Liver (tissue), 9 donors: Measurements from ENCODE around the gene SRD5A1. TPM values are rescaled to one million over a fixed set of nuclear protein-coding genes. Genes with fewer than 3 reads are reported as not detected.
A peak's percentile ranks its signal among the peaks of the same experiment; 100 is the strongest.

ENCODE experiments used
- DNase-seq: peaks from one replicate; pipeline ENCODE4 v3.0.0-alpha.2; 2017; ENCODE audit warnings: low spot score
- H3K27ac ChIP-seq, 2 donors: one replicate each; pipeline ENCODE4 v1.7.0; 2013; ENCODE audit warnings: inconsistent platforms in 2 of 2, low read length in 2 of 2, control low read depth in 1 of 2, low read depth in 1 of 2, mild to moderate bottlenecking in 1 of 2
- H3K27me3 ChIP-seq, 4 donors: one replicate each; pipeline versions ENCODE4 v1.6.1 to v1.7.0; 2013; ENCODE audit warnings: low read length in 3 of 4, inconsistent platforms in 1 of 4, mild to moderate bottlenecking in 1 of 4, moderate library complexity in 1 of 4; ENCODE audit not compliant: control insufficient read depth in 4 of 4, insufficient read depth in 4 of 4
- H3K36me3 ChIP-seq, 4 donors: one replicate each; pipeline versions ENCODE4 v1.6.1 to v1.7.0; 2013; ENCODE audit warnings: low read length in 3 of 4, mild to moderate bottlenecking in 3 of 4, low read depth in 1 of 4, moderate library complexity in 1 of 4; ENCODE audit not compliant: control insufficient read depth in 4 of 4, insufficient read depth in 3 of 4
- H3K4me1 ChIP-seq, 4 donors: one replicate each; pipeline versions ENCODE4 v1.6.1 to v1.7.0; 2013; ENCODE audit warnings: low read length in 3 of 4, mild to moderate bottlenecking in 3 of 4, moderate library complexity in 1 of 4; ENCODE audit not compliant: control insufficient read depth in 4 of 4, insufficient read depth in 4 of 4
- H3K4me3 ChIP-seq, 3 donors: one replicate each; pipeline versions ENCODE4 v1.6.1 to v1.7.0; 2013; ENCODE audit warnings: low read length in 3 of 3, control low read depth in 1 of 3, low read depth in 1 of 3, mild to moderate bottlenecking in 1 of 3
- H3K9ac ChIP-seq, 2 donors: one replicate each; pipeline ENCODE4 v1.7.0; 2013; ENCODE audit warnings: low read length in 2 of 2, mild to moderate bottlenecking in 2 of 2, moderate library complexity in 2 of 2, control low read depth in 1 of 2, low read depth in 1 of 2
- H3K9me3 ChIP-seq, 4 donors: one replicate each; pipeline versions ENCODE4 v1.6.1 to v1.7.0; 2013; ENCODE audit warnings: low read length in 3 of 4; ENCODE audit not compliant: control insufficient read depth in 4 of 4
- EGR1 ChIP-seq, 2 donors: IDR thresholded peaks; 2 replicates each; pipeline ENCODE4 v1.6.1; 2016 to 2018; ENCODE audit warnings: antibody characterized with exemption in 2 of 2, low read depth in 2 of 2
- FOXA1 ChIP-seq: IDR thresholded peaks from 2 replicates; pipeline ENCODE4 v1.6.1; 2016; ENCODE audit warnings: antibody characterized with exemption
- FOXA2 ChIP-seq: IDR thresholded peaks from 2 replicates; pipeline ENCODE4 v1.6.1; 2016; ENCODE audit warnings: antibody characterized with exemption
- GABPA ChIP-seq, 2 donors: IDR thresholded peaks in 1 of 2; conservative IDR thresholded peaks in 1 of 2; 2 replicates each; pipeline ENCODE4 v1.6.1; 2016; ENCODE audit warnings: antibody characterized with exemption in 2 of 2, mild to moderate bottlenecking in 1 of 2, moderate library complexity in 1 of 2
- HNF4A ChIP-seq, 2 donors: conservative IDR thresholded peaks; 2 replicates each; pipeline ENCODE4 v1.6.1; 2016; ENCODE audit warnings: antibody characterized with exemption in 2 of 2, mild to moderate bottlenecking in 2 of 2
- HNF4G ChIP-seq: IDR thresholded peaks from 2 replicates; pipeline ENCODE4 v1.6.1; 2016; ENCODE audit warnings: antibody characterized with exemption
- SP1 ChIP-seq: IDR thresholded peaks from 2 replicates; pipeline ENCODE4 v1.6.1; 2018; ENCODE audit warnings: antibody characterized with exemption, mild to moderate bottlenecking
- TAF1 ChIP-seq: conservative IDR thresholded peaks from 2 replicates; pipeline ENCODE4 v1.6.1; 2016; ENCODE audit warnings: antibody characterized with exemption, mild to moderate bottlenecking
- WGBS: extraction: QIAGEN DNeasy Blood & Tissue Kit; methylation state at CpG from one replicate; pipeline ENCODE4 v1.1.7; 2013; 5-methylcytosine and 5-hydroxymethylcytosine counted together
- polyA plus RNA-seq, 2 donors: library from polyadenylated mRNA; stranded (reverse) in 1 of 2; unstranded in 1 of 2; fragments of 200-250 nt in 1 of 2; fragments of >200 nt in 1 of 2; fragmentation: Nextera tagmentation in 1 of 2; extraction: Ambion mirVana in 1 of 2; gene quantifications; one replicate each; pipeline versions ENCODE4 v1.2.1 to v1.2.3, GENCODE V29; 2013 to 2015
- total RNA-seq, 2 donors: library from RNA; depleted of rRNA; stranded (reverse); fragments of >200 nt; gene quantifications; one replicate each; pipeline ENCODE4 v1.2.3, GENCODE V29; 2014
- TF ChIP-seq, protein P1 (sequence below): IDR thresholded peaks from 2 replicates; pipeline ENCODE4 v1.6.1; 2016; ENCODE audit warnings: antibody characterized with exemption
- TF ChIP-seq, protein P2 (sequence below): fragments of 150-350 bp; IDR thresholded peaks from 2 replicates; pipeline ENCODE4 v1.5.1; 2017; ENCODE audit warnings: improper control_type of control experiment, low read depth, low read length; ENCODE audit not compliant: missing input control
- TF ChIP-seq, protein P3 (sequence below): IDR thresholded peaks from 2 replicates; pipeline ENCODE4 v1.6.1; 2016; ENCODE audit warnings: antibody characterized with exemption, mild to moderate bottlenecking
- donor health status: healthy.
- donor health status: healthy.
- donor health status: healthy.
- donor health status: healthy.
- donor health status: healthy.

Gene SRD5A1, protein sequence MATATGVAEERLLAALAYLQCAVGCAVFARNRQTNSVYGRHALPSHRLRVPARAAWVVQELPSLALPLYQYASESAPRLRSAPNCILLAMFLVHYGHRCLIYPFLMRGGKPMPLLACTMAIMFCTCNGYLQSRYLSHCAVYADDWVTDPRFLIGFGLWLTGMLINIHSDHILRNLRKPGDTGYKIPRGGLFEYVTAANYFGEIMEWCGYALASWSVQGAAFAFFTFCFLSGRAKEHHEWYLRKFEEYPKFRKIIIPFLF
- total RNA-seq: 10 to 100 TPM in 1 of 2 donors, 1 to 10 TPM in 1; 6.3 to 87.0 TPM
- polyA plus RNA-seq: 10 to 100 TPM; 43.1 to 52.2 TPM

DNA sequence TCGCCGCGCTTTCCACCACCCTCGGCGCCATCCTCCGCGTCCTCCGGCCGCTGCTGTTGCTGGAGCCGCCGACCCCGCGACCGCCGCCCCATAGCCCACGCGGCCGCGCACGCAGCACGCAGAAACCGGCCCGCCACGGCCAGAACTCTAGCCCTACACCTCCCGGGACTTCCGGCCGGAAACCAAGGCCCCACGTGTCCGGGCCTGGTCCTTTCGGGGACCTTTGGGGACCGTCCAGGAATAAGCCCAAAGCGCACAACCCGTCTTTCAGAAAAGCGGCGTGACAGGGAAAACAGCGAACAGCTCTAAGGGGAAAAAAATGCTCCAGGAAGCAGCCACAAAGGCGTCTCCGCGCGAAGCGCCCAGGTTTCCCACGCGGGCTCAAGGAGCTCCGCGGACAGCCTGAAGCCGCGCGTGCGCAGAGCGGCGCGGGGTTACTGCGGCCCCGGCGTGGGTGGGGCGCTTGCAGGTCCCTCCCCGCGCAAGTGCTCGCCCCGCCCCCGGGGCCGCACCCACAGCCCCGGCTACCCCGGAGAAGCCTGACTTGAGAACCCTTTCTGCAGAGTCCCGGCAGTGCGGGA, at the start of gene SRD5A1, which contains the start of gene NSUN2:
SRD5A1 (plus strand) TSS at position 553 of the 581 bp plus-strand sequence. CDS start 137 bp downstream, outside the sequence.
NSUN2 (minus strand) TSS at position 157 of the 581 bp plus-strand sequence; CDS start at position 92, 65 bp downstream.
- H3K4me1 ChIP-seq: peaks cover 12 to 49% (median 35%) of the 10 kb centered on the region in 4 donors
- peak within 1 kb of the TSS; percentile 87 to 96 (median 91) for H3K4me3 ChIP-seq
- no peak for TF ChIP-seq FOXA1
- TF ChIP-seq GABPA (IDR thresholded peaks at IDR 0.05 in 1 of 2, conservative IDR thresholded peaks at IDR 0.05 in 1 of 2): peak; percentile 49 to 87
- TF ChIP-seq HNF4A (conservative IDR thresholded peaks at IDR 0.05): peak in 1 of 2 donors; percentile 10
- TF ChIP-seq TAF1: peak; percentile 71
- no peak for TF ChIP-seq FOXA2
- TF ChIP-seq, protein P1, sequence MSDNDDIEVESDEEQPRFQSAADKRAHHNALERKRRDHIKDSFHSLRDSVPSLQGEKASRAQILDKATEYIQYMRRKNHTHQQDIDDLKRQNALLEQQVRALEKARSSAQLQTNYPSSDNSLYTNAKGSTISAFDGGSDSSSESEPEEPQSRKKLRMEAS: peak; percentile 69
- TF ChIP-seq HNF4G: no peak
- TF ChIP-seq, protein P2, sequence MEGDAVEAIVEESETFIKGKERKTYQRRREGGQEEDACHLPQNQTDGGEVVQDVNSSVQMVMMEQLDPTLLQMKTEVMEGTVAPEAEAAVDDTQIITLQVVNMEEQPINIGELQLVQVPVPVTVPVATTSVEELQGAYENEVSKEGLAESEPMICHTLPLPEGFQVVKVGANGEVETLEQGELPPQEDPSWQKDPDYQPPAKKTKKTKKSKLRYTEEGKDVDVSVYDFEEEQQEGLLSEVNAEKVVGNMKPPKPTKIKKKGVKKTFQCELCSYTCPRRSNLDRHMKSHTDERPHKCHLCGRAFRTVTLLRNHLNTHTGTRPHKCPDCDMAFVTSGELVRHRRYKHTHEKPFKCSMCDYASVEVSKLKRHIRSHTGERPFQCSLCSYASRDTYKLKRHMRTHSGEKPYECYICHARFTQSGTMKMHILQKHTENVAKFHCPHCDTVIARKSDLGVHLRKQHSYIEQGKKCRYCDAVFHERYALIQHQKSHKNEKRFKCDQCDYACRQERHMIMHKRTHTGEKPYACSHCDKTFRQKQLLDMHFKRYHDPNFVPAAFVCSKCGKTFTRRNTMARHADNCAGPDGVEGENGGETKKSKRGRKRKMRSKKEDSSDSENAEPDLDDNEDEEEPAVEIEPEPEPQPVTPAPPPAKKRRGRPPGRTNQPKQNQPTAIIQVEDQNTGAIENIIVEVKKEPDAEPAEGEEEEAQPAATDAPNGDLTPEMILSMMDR: no peak
- TF ChIP-seq SP1: peak; percentile 40
- peak; percentile 25 to 45 for TF ChIP-seq EGR1 (IDR thresholded peaks at IDR 0.05; ENCODE audit: low read depth in 2 of 2)
- peak within 1 kb of the TSS; percentile 88 to 95 for H3K27ac ChIP-seq
- peak within 1 kb of the TSS; percentile 90 to 96 for H3K9ac ChIP-seq
- H3K36me3 ChIP-seq: peaks cover 7 to 26% (median 12%) of the 10 kb centered on the region in 4 donors
- under 1% methylated on average over 66 of the region's 66 CpGs for WGBS
- no peaks in the 10 kb centered on the region for H3K27me3 ChIP-seq
- H3K9me3 ChIP-seq: no peaks in the 10 kb centered on the region
- DNase-seq: peak; percentile 93

DNA sequence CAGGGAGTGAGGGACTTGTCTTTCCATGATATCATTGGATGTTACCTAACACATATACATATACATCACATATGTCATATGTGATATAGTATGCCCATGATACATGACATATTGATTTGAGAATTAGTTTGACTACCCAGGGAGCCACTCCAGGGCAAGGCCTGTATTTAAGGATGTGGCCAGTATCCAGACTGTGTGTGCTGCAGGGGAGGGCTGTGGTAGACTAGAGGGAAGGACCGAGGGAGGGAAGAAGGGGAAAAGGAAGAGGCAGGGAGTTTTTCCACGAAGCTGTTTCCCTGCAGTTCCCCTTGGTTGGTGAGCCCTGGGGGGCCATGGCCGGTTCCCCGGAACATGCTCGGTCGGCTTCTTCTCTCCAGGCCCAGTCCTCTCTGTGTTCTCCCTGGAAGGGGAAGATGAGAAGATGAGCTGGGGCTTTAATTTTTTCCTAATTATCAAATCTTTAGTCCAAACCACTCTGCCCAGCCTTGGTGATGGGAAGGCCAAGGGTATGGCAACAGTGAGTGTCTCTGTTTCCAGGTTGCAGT, 49.1 kb upstream of the SRD5A1 start:
- peak overlapping the region; percentile 87 to 94 for H3K27ac ChIP-seq
- peak overlapping the region; percentile 65 to 92 (median 75) for H3K4me3 ChIP-seq
- 61% methylated on average over 6 of the region's 6 CpGs for WGBS
- H3K27me3 ChIP-seq: no peaks in the 10 kb centered on the region
- no peak for DNase-seq
- peak overlapping the region; percentile 85 to 100 for H3K9ac ChIP-seq
- H3K4me1 ChIP-seq: peaks cover 2 to 41% (median 13%) of the 10 kb centered on the region in 4 donors
- TF ChIP-seq, protein P1: no peak
- TF ChIP-seq, protein P3, sequence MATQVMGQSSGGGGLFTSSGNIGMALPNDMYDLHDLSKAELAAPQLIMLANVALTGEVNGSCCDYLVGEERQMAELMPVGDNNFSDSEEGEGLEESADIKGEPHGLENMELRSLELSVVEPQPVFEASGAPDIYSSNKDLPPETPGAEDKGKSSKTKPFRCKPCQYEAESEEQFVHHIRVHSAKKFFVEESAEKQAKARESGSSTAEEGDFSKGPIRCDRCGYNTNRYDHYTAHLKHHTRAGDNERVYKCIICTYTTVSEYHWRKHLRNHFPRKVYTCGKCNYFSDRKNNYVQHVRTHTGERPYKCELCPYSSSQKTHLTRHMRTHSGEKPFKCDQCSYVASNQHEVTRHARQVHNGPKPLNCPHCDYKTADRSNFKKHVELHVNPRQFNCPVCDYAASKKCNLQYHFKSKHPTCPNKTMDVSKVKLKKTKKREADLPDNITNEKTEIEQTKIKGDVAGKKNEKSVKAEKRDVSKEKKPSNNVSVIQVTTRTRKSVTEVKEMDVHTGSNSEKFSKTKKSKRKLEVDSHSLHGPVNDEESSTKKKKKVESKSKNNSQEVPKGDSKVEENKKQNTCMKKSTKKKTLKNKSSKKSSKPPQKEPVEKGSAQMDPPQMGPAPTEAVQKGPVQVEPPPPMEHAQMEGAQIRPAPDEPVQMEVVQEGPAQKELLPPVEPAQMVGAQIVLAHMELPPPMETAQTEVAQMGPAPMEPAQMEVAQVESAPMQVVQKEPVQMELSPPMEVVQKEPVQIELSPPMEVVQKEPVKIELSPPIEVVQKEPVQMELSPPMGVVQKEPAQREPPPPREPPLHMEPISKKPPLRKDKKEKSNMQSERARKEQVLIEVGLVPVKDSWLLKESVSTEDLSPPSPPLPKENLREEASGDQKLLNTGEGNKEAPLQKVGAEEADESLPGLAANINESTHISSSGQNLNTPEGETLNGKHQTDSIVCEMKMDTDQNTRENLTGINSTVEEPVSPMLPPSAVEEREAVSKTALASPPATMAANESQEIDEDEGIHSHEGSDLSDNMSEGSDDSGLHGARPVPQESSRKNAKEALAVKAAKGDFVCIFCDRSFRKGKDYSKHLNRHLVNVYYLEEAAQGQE: peak; percentile 21
- no peaks in the 10 kb centered on the region for H3K9me3 ChIP-seq
- H3K36me3 ChIP-seq: peaks cover 0 to 7% (median 3%) of the 10 kb centered on the region in 4 donors
